PC-9 (cell line): ENCODE measurements around the gene PARP12. TPM values are rescaled to one million over a fixed set of nuclear protein-coding genes. Genes with fewer than 3 reads are reported as not detected.
"Not testable (repeated sequence)": the region's sequence is repeated elsewhere in the genome, so short reads cannot be mapped to it uniquely, and the experiment has no call there.

Experiments
- Bru-seq: library from RNA; stranded (reverse); fragments of 400-500 nt; gene quantifications from one replicate; lab custom pipeline; 2021; lab: Mats Ljungman, UMichigan
- BruChase-seq, 2 experiments: library from RNA; stranded (reverse); fragments of 400-500 nt; gene quantifications; one replicate each; lab custom pipeline; 2021; lab: Mats Ljungman, UMichigan
- BruUV-seq: library from RNA; stranded (reverse); fragments of 400-500 nt; replicated peaks from 2 replicates; lab custom pipeline; 2021; lab: Mats Ljungman, UMichigan
- CTCF ChIA-PET: fragments of 300-600 bp; sonication (Branson Sonifier 250); formaldehyde crosslinking; loops from one replicate; lab custom pipeline; 2022; ENCODE audit warnings: antibody characterized with exemption; lab: Charles Lee
- POLR2A ChIA-PET: fragments of 300-600 bp; sonication (Branson Sonifier 250); formaldehyde crosslinking; loops from one replicate; lab custom pipeline; 2022; ENCODE audit warnings: antibody characterized with exemption; ENCODE audit not compliant: unreplicated experiment; lab: Charles Lee
- DNase-seq, 2 experiments: peaks; one replicate each; pipeline versions ENCODE4 v3.0.0 to v3.0.0-alpha.2; 2015 to 2022; ENCODE audit warnings: mixed read lengths in 1 of 2
- H2AFZ ChIP-seq: fragments of 200-600 bp; sonication (generic); 2 replicates; pipeline ENCODE4 v1.8.1; 2017; ENCODE audit warnings: antibody characterized with exemption
- H3F3A ChIP-seq: fragments of 200-600 bp; sonication (generic); 2 replicates; pipeline ENCODE4 v1.8.1; 2017; ENCODE audit warnings: antibody characterized with exemption, mild to moderate bottlenecking, low read depth; ENCODE audit not compliant: insufficient read depth
- H3K27ac ChIP-seq: fragments of 200-600 bp; sonication (generic); 2 replicates; pipeline ENCODE4 v1.6.1; 2016; ENCODE audit warnings: mixed run types
- H3K27me3 ChIP-seq: fragments of 200-600 bp; sonication (generic); 2 replicates; pipeline ENCODE4 v1.6.1; 2016; ENCODE audit warnings: low read depth, mixed run types; ENCODE audit not compliant: insufficient read depth
- H3K36me3 ChIP-seq: fragments of 200-600 bp; sonication (generic); 2 replicates; pipeline ENCODE4 v1.6.1; 2016; ENCODE audit warnings: low read depth, mixed run types
- H3K4me1 ChIP-seq: fragments of 200-600 bp; sonication (generic); replicated peaks from 2 replicates; pipeline ENCODE4 v1.6.1; 2016; ENCODE audit warnings: mixed run types; ENCODE audit not compliant: insufficient read depth
- H3K4me2 ChIP-seq: fragments of 200-600 bp; sonication (generic); 2 replicates; pipeline ENCODE4 v1.6.1; 2017; ENCODE audit warnings: mixed run types
- H3K4me3 ChIP-seq: fragments of 200-600 bp; sonication (generic); 2 replicates; pipeline ENCODE4 v1.6.1; 2016; ENCODE audit warnings: mixed run types
- H3K79me2 ChIP-seq: fragments of 200-600 bp; sonication (generic); 2 replicates; pipeline ENCODE4 v1.6.1; 2017; ENCODE audit warnings: low read depth, mixed run types
- H3K9me2 ChIP-seq: fragments of 200-600 bp; sonication (generic); 2 replicates; pipeline ENCODE4 v1.8.1; 2017; ENCODE audit warnings: mild to moderate bottlenecking; ENCODE audit not compliant: insufficient read depth
- H3K9me3 ChIP-seq: fragments of 200-600 bp; sonication (generic); 2 replicates; pipeline ENCODE4 v1.8.1; 2016; ENCODE audit warnings: low read depth; ENCODE audit not compliant: insufficient read depth
- H4K20me1 ChIP-seq: fragments of 200-600 bp; sonication (generic); 2 replicates; pipeline ENCODE4 v1.8.1; 2017; ENCODE audit not compliant: insufficient read depth
- CTCF ChIP-seq: fragments of 200-600 bp; sonication (generic); conservative IDR thresholded peaks from 2 replicates; pipeline ENCODE4 v1.6.1; 2017; ENCODE audit warnings: mixed run types, antibody characterized with exemption, mild to moderate bottlenecking, moderate library complexity
- EZH2 ChIP-seq: fragments of 200-600 bp; sonication (generic); IDR thresholded peaks from 2 replicates; pipeline ENCODE4 v1.8.0; 2017; ENCODE audit warnings: antibody characterized with exemption, low read depth
- intact Hi-C: fragments of 100-400 bp; cut with micrococcal nuclease; formaldehyde crosslinking; loops from one replicate; pipeline ENCODE4 v1.10.0; 2022; ENCODE audit not compliant: unreplicated experiment
- long read RNA-seq: library from polyadenylated mRNA; stranded (forward); transcript quantifications from one replicate; pipeline ENCODE4 v2.0.0, GENCODE V29; 2022
- total RNA-seq: library from RNA; stranded (reverse); gene quantifications from 2 replicates; pipeline ENCODE4 v1.2.3, GENCODE V29; 2021

Gene PARP12
- total RNA-seq, result 32.4 and 37.7 TPM in 2 replicates
- percentile 65 among the genes with signal in this experiment for Bru-seq, nascent RNA
- percentile 76 among the genes with signal in this experiment for BruChase-seq, experiment 1, labeled RNA remaining after a 2-hour chase
- BruChase-seq, experiment 2, labeled RNA remaining after a 6-hour chase, result percentile 63 among the genes with signal in this experiment
- long read RNA-seq, transcript PARP12-201 (12 exons, 3,796 nt), result major isoform, 18 of 25 reads
- long read RNA-seq, partial matches to known transcripts, result 3 of 25 reads
- long read RNA-seq, other reads (novel, unspliced or antisense), result 4 of 25 reads

- intact Hi-C loops, result loop anchor here (2.0 to 10.0 kb wide), 2 partner anchors 112 to 252 kb away; no protein-coding TSS in a partner anchor
- no peak within 1 kb of the TSS for H3K27ac ChIP-seq
- POLR2A ChIA-PET, result interaction anchor here (0.7 kb wide), 1 partner anchor 158 kb away, joined by 3 read pairs; no protein-coding TSS in a partner anchor
Observed at GRCh38 chr7:140062528-140063299, at the start of gene PARP12. TSS of gene PARP12 (minus strand) at chr7:140062951. CDS start at chr7:140062847, 104 bp downstream.

GRCh38 chr7:140108777-140109176, 46.0 kb upstream of the PARP12 start:
- H3K4me1 ChIP-seq, intact Hi-C loops, H3K79me2 ChIP-seq, H3K36me3 ChIP-seq, POLR2A ChIA-PET, H3F3A ChIP-seq, H3K4me3 ChIP-seq, H3K4me2 ChIP-seq, BruUV-seq, DNase-seq, H3K9me2 ChIP-seq, CTCF ChIA-PET, H3K27me3 ChIP-seq, H3K9me3 ChIP-seq, H2AFZ ChIP-seq, H3K27ac ChIP-seq, H4K20me1 ChIP-seq: not testable (repeated sequence)

More at GRCh38 chr7:140062528-140063299, at the start of gene PARP12:
- Histone ChIP-seq H3K9me2 (no peaks in the 10 kb centered on the region), H3K4me3 (peak within 1 kb of the TSS; percentile 87), H3K27me3 (no peaks in the 10 kb centered on the region), H3K4me1 (peaks cover 37% of the 10 kb centered on the region), H3K4me2 (peak within 1 kb of the TSS; percentile 91), H4K20me1 (no peaks in the 10 kb centered on the region), H3K79me2 (peaks cover 12% of the 10 kb centered on the region), H3F3A (peaks cover 8% of the 10 kb centered on the region; the same call in 1 of the 2 replicates), H3K9me3 (peaks cover 15% of the 10 kb centered on the region; the same call in 1 of the 2 replicates), H3K36me3 (no peaks in the 10 kb centered on the region), H2AFZ (peak within 1 kb of the TSS; percentile 98)
- BruUV-seq, result no TSS peak
- peak; percentile 70 to 91 for DNase-seq
- CTCF ChIA-PET, result no interaction called here
- TF ChIP-seq EZH2 (no peak), CTCF (no peak)

- H3K4me2 ChIP-seq, result no peak overlapping the region
- no peak overlapping the region for H2AFZ ChIP-seq
- no peaks in the 10 kb centered on the region for H3F3A ChIP-seq
- POLR2A ChIA-PET, result no interaction called here
- no peak overlapping the region for H3K4me3 ChIP-seq
- H4K20me1 ChIP-seq, result no peaks in the 10 kb centered on the region
- TF ChIP-seq CTCF (no peak), EZH2 (no peak)
- no peaks in the 10 kb centered on the region for H3K9me2 ChIP-seq
- intact Hi-C loops, result no loop called here
- no peaks in the 10 kb centered on the region for H3K36me3 ChIP-seq
- BruUV-seq, result no TSS peak
- H3K79me2 ChIP-seq, result no peaks in the 10 kb centered on the region
- DNase-seq, result no peak
- CTCF ChIA-PET, result no interaction called here
- H3K9me3 ChIP-seq, result no peaks in the 10 kb centered on the region
- H3K27ac ChIP-seq, result no peak overlapping the region
- H3K27me3 ChIP-seq, result no peaks in the 10 kb centered on the region
- H3K4me1 ChIP-seq, result no peaks in the 10 kb centered on the region
Observed at GRCh38 chr7:140096459-140096858, 33.7 kb upstream of the PARP12 start.
